Spinal cord (tissue), 10 donors: ENCODE measurements around the gene PPP1CA. TPM values are rescaled to one million over a fixed set of nuclear protein-coding genes. Genes with fewer than 3 reads are reported as not detected.

ENCODE experiments used
- DNase-seq, 6 donors: peaks; one replicate each; pipeline versions ENCODE4 v3.0.0 to v3.0.0-alpha.2; 2013 to 2015; ENCODE audit warnings: low spot score in 6 of 6, low read depth in 4 of 6
- H3K27ac ChIP-seq: one replicate; pipeline ENCODE4 v1.5.1; 2013; ENCODE audit warnings: low read depth, low read length, control low read depth
- H3K27me3 ChIP-seq: one replicate; pipeline ENCODE4 v1.6.1; 2013; ENCODE audit warnings: low read length; ENCODE audit not compliant: control insufficient read depth, insufficient read depth
- H3K36me3 ChIP-seq: one replicate; pipeline ENCODE4 v1.6.1; 2013; ENCODE audit warnings: low read length; ENCODE audit not compliant: control insufficient read depth, insufficient read depth
- H3K4me1 ChIP-seq: one replicate; pipeline ENCODE4 v1.6.1; 2013; ENCODE audit warnings: low read length; ENCODE audit not compliant: control insufficient read depth, insufficient read depth
- H3K4me3 ChIP-seq: one replicate; pipeline ENCODE4 v1.5.1; 2013; ENCODE audit warnings: low read depth, low read length, control low read depth
- H3K9me3 ChIP-seq: one replicate; pipeline ENCODE4 v1.6.1; 2013; ENCODE audit warnings: low read length; ENCODE audit not compliant: control insufficient read depth, insufficient read depth
- WGBS: methylation state at CpG from one replicate; pipeline ENCODE4 v1.1.5; 2013; ENCODE audit warnings: missing lambda C conversion rate; ENCODE audit not compliant: insufficient coverage; 5-methylcytosine and 5-hydroxymethylcytosine counted together
- long read RNA-seq, 4 donors: transcript quantifications; one replicate each; lab custom pipeline, GENCODE V29; 2026
- polyA plus RNA-seq, 2 donors: library from polyadenylated mRNA; unstranded; fragments of 120-200 nt; gene quantifications; one replicate each; pipeline ENCODE4 v1.2.1, GENCODE V29; 2013; ENCODE audit not compliant: insufficient read length in 2 of 2
- total RNA-seq, 2 donors: library from RNA; depleted of rRNA in 1 of 2; stranded (reverse); fragments of 120-200 nt in 1 of 2; fragments of >200 nt in 1 of 2; gene quantifications; one replicate each; pipeline versions ENCODE4 v1.2.3 to v1.2.4, GENCODE V29; 2013 to 2014
- donor health status: healthy.

PPP1CA gene
- total RNA-seq (100 to 1,000 TPM in 1 of 2 donors, 10 to 100 TPM in 1; 81.2 to 130 TPM), polyA plus RNA-seq (100 to 1,000 TPM; 115 to 119 TPM)
- long read RNA-seq, donor 1, transcript PPP1CA-203 (7 exons, 1,476 nt) = major isoform, 57 of 72 reads
- long read RNA-seq, donor 1, partial matches to known transcripts = 7 of 72 reads
- long read RNA-seq, donor 1, other reads (novel, unspliced or antisense) = 0 of 72 reads
- long read RNA-seq, donor 2, transcript PPP1CA-203 (7 exons, 1,476 nt) = major isoform, 21 of 30 reads
- long read RNA-seq, donor 2, partial matches to known transcripts = 5 of 30 reads
- long read RNA-seq, donor 2, other reads (novel, unspliced or antisense) = 0 of 30 reads
- long read RNA-seq, donor 3, transcript PPP1CA-203 (7 exons, 1,476 nt) = major isoform, 31 of 43 reads
- long read RNA-seq, donor 3, partial matches to known transcripts = 7 of 43 reads
- long read RNA-seq, donor 3, other reads (novel, unspliced or antisense) = 0 of 43 reads
- long read RNA-seq, donor 4, transcript PPP1CA-203 (7 exons, 1,476 nt) = major isoform, 64 of 113 reads
- long read RNA-seq, donor 4, transcript PPP1CA-204 (6 exons, 1,677 nt) = minor isoform, 9 of 113 reads
- long read RNA-seq, donor 4, partial matches to known transcripts = 37 of 113 reads
- long read RNA-seq, donor 4, other reads (novel, unspliced or antisense) = 0 of 113 reads

DNA sequence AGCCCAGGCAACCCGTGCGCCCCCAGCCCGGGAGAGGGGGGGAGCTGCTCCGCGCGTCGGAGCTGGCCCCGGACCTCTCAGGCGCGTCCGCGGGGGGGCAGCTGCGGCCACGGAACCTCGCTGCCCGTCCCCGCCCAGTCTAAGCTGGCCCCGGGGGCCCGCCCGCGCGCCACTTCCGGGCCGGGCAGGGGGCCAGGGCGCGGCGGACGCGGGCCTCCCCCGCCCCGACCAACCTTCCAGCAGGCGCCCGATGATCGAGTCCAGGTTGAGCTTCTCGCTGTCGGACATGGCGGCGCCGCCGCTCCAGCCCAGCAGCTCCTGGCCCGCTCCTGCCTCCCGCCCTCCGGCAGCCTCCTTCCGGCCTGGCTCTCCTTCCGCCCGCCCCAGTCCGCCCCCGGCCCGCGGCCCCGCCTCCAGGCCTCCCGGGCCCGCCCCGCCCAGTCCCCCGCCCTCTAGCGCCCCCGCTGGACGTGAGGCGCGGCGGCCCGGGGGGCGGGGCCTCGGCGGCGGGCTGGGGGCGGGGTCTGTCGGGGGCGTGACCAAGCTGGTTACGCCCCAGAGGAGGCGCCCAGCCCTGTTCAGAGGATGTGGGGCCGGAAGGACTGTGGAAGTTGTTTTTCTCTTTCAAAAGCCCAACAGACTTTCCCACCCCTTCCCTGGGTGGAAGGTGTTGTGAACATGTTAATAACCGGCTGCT, at the start of gene PPP1CA:
Gene PPP1CA (minus strand): TSS at position 364 of the 697 bp plus-strand sequence. CDS start 76 bp downstream, at position 288.
- Histone ChIP-seq H3K4me1 (peaks cover 53% of the 10 kb centered on the region), H3K9me3 (no peaks in the 10 kb centered on the region), H3K27ac (peak within 1 kb of the TSS; percentile 90), H3K27me3 (no peaks in the 10 kb centered on the region), H3K4me3 (peak within 1 kb of the TSS; percentile 87), H3K36me3 (peaks cover 41% of the 10 kb centered on the region)
- 0% methylated on average over 46 of the region's 73 CpGs for WGBS
- DNase-seq = peak in 5 of 6 donors; percentile 81 to 96 (median 84)

DNA sequence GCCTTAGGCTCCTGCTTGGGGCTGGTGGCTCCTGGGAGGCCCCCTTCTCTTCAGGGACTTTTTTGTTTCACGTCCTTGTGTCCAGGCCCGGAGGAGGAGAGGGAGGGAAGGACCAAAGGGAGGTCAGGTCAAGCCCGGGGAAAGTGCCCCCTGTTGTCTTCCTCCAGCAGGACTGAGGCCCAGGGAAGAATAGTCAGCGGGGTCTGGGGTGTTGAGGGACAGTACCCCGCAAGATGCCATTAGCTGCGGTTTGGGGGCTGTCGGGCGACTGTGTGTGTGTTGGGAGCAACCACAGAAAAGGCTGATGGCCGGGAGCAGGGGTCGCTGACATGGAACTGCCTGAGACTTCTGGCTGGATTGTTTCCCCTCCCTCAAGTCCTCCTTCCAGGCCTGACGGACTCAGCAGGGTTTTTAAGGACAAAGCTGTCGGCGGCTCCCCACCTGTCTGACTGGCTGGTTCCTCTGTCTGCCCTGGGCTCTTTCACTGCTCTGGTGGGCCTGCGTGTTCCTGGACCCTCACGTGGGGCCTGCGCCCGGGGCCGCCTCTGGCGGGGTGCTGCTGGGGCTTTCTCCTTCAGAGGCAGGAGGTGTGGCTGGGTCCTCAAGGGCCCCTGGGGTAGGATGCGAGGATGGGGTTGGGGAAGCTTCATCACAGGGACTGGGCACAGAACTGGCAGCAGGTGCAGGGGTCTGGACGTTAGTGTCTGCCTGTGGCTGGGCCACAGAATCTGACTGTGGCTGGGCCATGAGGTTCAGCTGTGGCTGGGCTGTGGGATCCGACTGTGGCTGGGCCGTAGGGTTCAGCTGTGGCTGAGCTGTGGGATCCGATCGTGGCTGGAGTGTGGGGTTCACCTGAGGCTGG, 49.4 kb upstream of the PPP1CA start:
- no peak for DNase-seq
- 71% methylated on average over 25 of the region's 25 CpGs for WGBS
- H3K27ac ChIP-seq = no peak overlapping the region
- no peak overlapping the region for H3K4me3 ChIP-seq
- H3K9me3 ChIP-seq = no peaks in the 10 kb centered on the region
- H3K27me3 ChIP-seq = no peaks in the 10 kb centered on the region
- no peaks in the 10 kb centered on the region for H3K36me3 ChIP-seq
- H3K4me1 ChIP-seq = peaks cover 12% of the 10 kb centered on the region

- H3K4me3 ChIP-seq = no peak overlapping the region
- DNase-seq = no peak
- H3K4me1 ChIP-seq = peaks cover 15% of the 10 kb centered on the region
- H3K27ac ChIP-seq = no peak overlapping the region
- 84% methylated on average over 8 of the region's 9 CpGs for WGBS
- no peaks in the 10 kb centered on the region for H3K27me3 ChIP-seq
- H3K36me3 ChIP-seq = no peaks in the 10 kb centered on the region
- H3K9me3 ChIP-seq = no peaks in the 10 kb centered on the region
Measured at GRCh38 chr11:67449116-67449844, 47.6 kb upstream of the PPP1CA start.

DNA sequence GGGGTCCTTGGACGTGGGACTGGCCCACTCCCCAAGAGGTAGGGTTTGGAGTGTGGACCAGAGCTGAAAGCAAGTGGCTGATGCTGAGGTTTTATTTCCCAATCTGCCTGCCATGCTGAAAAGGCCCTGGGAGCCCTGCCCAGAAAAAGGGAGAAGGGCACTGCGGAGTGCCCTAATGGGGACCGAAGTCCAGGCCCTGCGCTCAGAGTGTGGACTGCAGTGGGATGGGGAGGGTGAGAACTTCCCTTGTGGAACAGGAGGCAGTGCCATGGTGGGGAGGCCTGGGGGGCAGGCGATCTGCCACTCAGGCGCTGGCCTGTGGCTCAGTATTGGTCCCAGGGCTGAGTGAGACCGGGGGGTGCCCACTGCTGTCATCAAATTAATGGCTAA, 46.6 kb upstream of the PPP1CA start:
- no peaks in the 10 kb centered on the region for H3K9me3 ChIP-seq
- H3K4me3 ChIP-seq = no peak overlapping the region
- 95% methylated on average over 7 of the region's 7 CpGs for WGBS
- peaks cover 21% of the 10 kb centered on the region for H3K4me1 ChIP-seq
- no peak overlapping the region for H3K27ac ChIP-seq
- H3K27me3 ChIP-seq = no peaks in the 10 kb centered on the region
- DNase-seq = no peak
- H3K36me3 ChIP-seq = no peaks in the 10 kb centered on the region

DNA sequence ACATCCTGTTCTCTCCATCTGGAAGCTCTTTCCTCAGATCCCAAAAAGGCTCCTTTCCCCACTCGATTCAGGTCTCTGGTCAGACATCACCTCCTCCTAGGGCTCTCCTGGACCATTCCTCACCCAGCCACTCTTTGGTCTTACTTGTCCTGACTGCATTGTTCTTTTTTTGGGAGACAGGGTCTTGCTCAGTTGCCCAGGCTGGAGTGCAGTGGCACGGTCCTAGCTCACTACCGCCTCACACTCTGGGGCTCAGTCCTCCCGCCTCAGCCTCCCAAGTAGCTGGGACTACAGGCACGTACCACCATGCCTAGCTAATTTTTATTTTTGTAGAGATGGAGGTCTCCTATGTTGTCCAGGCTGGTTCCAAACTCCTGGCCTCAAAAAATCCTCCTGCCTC, 43.9 kb upstream of the PPP1CA start:
- no peak for DNase-seq
- Histone ChIP-seq H3K27ac (no peak overlapping the region), H3K4me1 (peaks cover 32% of the 10 kb centered on the region), H3K4me3 (no peak overlapping the region), H3K9me3 (no peaks in the 10 kb centered on the region), H3K36me3 (peaks cover 25% of the 10 kb centered on the region), H3K27me3 (no peaks in the 10 kb centered on the region)
- WGBS = 93% methylated on average over 3 of the region's 5 CpGs

DNA sequence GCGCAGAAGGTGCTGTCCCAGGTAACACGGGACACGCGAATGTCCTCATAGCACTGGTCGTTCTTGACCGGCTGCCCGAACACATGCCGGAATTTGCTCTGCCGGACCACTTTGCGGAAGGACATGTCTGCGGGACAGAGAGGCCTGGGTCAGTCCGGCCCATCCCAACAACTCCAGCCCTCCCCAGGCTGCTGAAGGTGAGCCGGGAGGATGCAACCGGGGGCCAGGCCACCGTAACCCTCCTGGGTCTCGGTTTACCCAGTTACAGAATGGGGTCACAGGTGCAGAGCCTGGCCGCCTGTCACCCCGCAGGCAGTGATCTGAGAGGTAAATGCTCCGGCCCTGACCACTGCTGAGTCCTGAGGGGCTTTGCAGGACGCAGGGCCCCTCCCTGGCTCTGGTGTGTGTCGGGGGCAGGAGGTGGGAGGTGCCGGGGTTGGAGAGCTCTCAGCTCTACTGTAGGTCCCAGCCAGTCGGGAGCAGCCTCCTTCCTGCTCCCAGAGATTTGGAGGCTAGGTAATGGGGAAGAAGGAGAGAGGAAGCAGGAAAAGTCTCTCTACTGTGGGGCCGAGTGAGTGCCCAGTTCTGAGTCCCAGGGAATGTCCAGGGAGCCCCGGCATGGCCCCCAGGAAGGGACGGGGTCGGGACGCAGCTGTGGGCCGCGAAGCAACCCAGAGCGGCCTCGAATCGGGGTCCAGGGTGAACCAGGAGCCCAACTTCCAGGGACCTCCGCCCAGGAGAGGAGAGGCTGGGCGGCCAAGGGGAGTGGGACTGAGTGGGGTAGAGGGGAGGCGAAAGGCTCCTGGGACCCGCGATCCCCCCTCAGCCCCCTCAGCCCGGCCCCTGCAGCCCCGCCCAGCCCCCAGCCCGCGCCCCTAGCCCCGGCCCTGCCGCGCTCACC, 41.1 kb upstream of the PPP1CA start:
- Histone ChIP-seq H3K4me3 (peak overlapping the region; percentile 75), H3K36me3 (peaks cover 52% of the 10 kb centered on the region), H3K27me3 (no peaks in the 10 kb centered on the region), H3K9me3 (no peaks in the 10 kb centered on the region), H3K27ac (peak overlapping the region; percentile 80), H3K4me1 (peaks cover 43% of the 10 kb centered on the region)
- 40% methylated on average over 40 of the region's 45 CpGs for WGBS
- no peak for DNase-seq

DNA sequence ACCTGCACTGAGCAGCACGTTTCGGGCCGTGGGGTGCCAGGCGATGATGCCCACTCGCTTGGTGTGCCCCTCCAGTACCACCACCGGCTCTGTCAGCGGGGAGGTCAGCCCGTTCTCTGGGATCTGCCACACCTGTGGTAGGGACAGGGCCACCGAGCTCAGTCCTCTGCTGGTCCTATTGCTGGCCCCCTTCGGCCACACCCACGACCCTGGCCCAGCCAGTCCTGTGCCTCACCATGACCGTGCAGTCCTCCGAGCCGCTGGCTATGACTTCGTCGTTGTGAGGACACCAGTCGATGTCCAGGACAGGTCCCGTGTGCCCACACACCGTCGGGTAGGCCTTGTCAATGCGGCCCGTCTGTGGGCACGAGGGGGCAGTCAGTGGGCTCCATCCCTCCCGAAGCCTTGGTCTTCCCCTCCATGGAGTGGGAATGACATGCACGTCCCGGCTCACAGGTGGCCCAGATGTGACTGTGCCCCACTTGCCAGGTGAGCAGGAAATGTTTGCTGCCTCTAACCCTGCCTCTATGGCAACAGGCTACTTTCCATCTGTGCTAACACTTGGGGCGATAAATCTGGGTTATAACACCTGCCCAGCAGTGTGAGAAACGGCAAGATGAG, 40.2 kb upstream of the PPP1CA start:
- H3K4me3 ChIP-seq = no peak overlapping the region

GRCh38 chr11:67441098-67441563, 39.5 kb upstream of the PPP1CA start:
- Histone ChIP-seq H3K4me1 (peaks cover 47% of the 10 kb centered on the region), H3K36me3 (peaks cover 67% of the 10 kb centered on the region), H3K4me3 (no peak overlapping the region), H3K27me3 (no peaks in the 10 kb centered on the region), H3K27ac (no peak overlapping the region), H3K9me3 (no peaks in the 10 kb centered on the region)
- DNase-seq = no peak
- 86% methylated on average over 21 of the region's 21 CpGs for WGBS

More for the DNA sequence above, 40.2 kb upstream of the PPP1CA start:
- WGBS = 89% methylated on average over 26 of the region's 28 CpGs
- Histone ChIP-seq H3K36me3 (peaks cover 61% of the 10 kb centered on the region), H3K9me3 (no peaks in the 10 kb centered on the region), H3K4me1 (peaks cover 43% of the 10 kb centered on the region), H3K27ac (no peak overlapping the region), H3K27me3 (no peaks in the 10 kb centered on the region)
- no peak for DNase-seq
